Measurements from ENCODE around the gene SH2D5. TPM values are rescaled to one million over a fixed set of nuclear protein-coding genes. Genes with fewer than 3 reads are reported as not detected.

SH2D5 gene
- polyA plus RNA-seq, 2 of the 4 experiments (the other 2 are of a cell fraction), result 3.2 to 7.2 TPM

- TF ChIP-seq CBX8 (IDR thresholded peaks at IDR 0.05), result no peak
- TF ChIP-seq TFCP2L1 (CRISPR knock-in tag; IDR thresholded peaks at IDR 0.05), result no peak
- TF ChIP-seq GATA3 (IDR thresholded peaks at IDR 0.05; ENCODE audit: borderline replicate concordance), result 0 out of 2 replicates have a peak, but pooled peaks have one; percentile 2
- 0 out of 5 replicates have a peak, but pooled peaks of 1 of the 2 experiments have one; percentile 10 for TF ChIP-seq RAD21 (conservative IDR thresholded peaks at IDR 0.05 in 1 of 2, IDR thresholded peaks at IDR 0.05 in 1 of 2)
- TF ChIP-seq FOSL2 (IDR thresholded peaks at IDR 0.05), result 0 out of 2 replicates have a peak, but pooled peaks have one; percentile 1
- TF ChIP-seq FOSL2 (CRISPR knock-in tag; IDR thresholded peaks at IDR 0.05), result no peak
- TF ChIP-seq EP300 (IDR thresholded peaks at IDR 0.05), result 0 out of 5 replicates have a peak, but pooled peaks of 1 of the 2 experiments have one; percentile 9
- H3K4me2 ChIP-seq, result peak overlapping the region; percentile 100
- peak overlapping the region; percentile 88 to 90 for H3K27ac ChIP-seq
- FAIRE-seq (no peak), DNase-seq (ENCODE audit: low read depth in 1 of 2, low spot score in 1 of 2) (no peak), ATAC-seq (peak; percentile 28 to 40)
- ChIA-PET CTCF (interaction anchor here (0.6 to 1.5 kb wide), 4 partner anchors 12 to 483 kb away, joined by 3 read pairs; no protein-coding TSS in a partner anchor), POLR2A (interaction anchor here (0.6 kb wide), 1 partner anchor 53 kb away, joined by 3 read pairs; no protein-coding TSS in a partner anchor)
- 3% methylated on average over 5 of the region's 7 CpGs for WGBS (ENCODE audit: missing lambda C conversion rate)
- H3K4me3 ChIP-seq, result no peak overlapping the region
- H3K4me1 ChIP-seq, result peaks cover 27% of the 10 kb centered on the region
- no peaks in the 10 kb centered on the region for H3K9me3 ChIP-seq
These were observed 965 bp upstream of the SH2D5 start for GRCh38 chr1:20733360-20733975.

- FAIRE-seq, result no peak
- CTCF ChIA-PET, result interaction anchor here (1.5 kb wide), 1 partner anchor 30 kb away, joined by 3 read pairs; no protein-coding TSS in a partner anchor
- peak; percentile 37; the same call in 1 of the 2 replicates for TF ChIP-seq CHD4 (IDR thresholded peaks at IDR 0.05; ENCODE audit: borderline replicate concordance)
- peak in 1 of 2 experiments; percentile 29; a peak in 1 of 5 replicates for TF ChIP-seq JUN (IDR thresholded peaks at IDR 0.05)
- no peak for TF ChIP-seq EP300 (IDR thresholded peaks at IDR 0.05)
- peak; percentile 99 for TF ChIP-seq ZFP36 (IDR thresholded peaks at IDR 0.05; ENCODE audit: borderline replicate concordance, partially characterized antibody)
- TF ChIP-seq KDM1A (IDR thresholded peaks at IDR 0.05; ENCODE audit: low read depth), result peak; percentile 94
- no peak for TF ChIP-seq MYC (IDR thresholded peaks at IDR 0.05; ENCODE audit: borderline replicate concordance, low read length)
- TF ChIP-seq EHMT2 (IDR thresholded peaks at IDR 0.05; ENCODE audit: low read depth), result no peak
- no peak for TF ChIP-seq RFX5 (IDR thresholded peaks at IDR 0.05)
- TF ChIP-seq MAX (IDR thresholded peaks at IDR 0.05), result 0 out of 2 replicates have a peak, but pooled peaks have one; percentile 22
- no peak for TF ChIP-seq FOSB (CRISPR knock-in tag; IDR thresholded peaks at IDR 0.05)
- TF ChIP-seq HOXB13 (CRISPR knock-in tag; IDR thresholded peaks at IDR 0.05; ENCODE audit: low read depth), result no peak
- TF ChIP-seq TFCP2L1 (CRISPR knock-in tag; IDR thresholded peaks at IDR 0.05), result 0 out of 2 replicates have a peak, but pooled peaks have one; percentile 16
- Histone ChIP-seq H3K4me2 (peak overlapping the region; percentile 100), H3K27ac (peak overlapping the region; percentile 88 to 90), H3K9me3 (no peaks in the 10 kb centered on the region), H3K4me1 (peaks cover 21% of the 10 kb centered on the region), H3K4me3 (peak overlapping the region; percentile 80)
- WGBS (ENCODE audit: missing lambda C conversion rate), result 0% methylated on average over 5 of the region's 55 CpGs
- peak; percentile 69 to 72 for DNase-seq (ENCODE audit: low read depth in 1 of 2, low spot score in 1 of 2)
- ATAC-seq, result peak; percentile 76 to 82
- POLR2A ChIA-PET, result interaction anchor here (0.9 kb wide), 1 partner anchor 131 kb away, joined by 3 read pairs; no protein-coding TSS in a partner anchor
These were observed 374 bp downstream of the SH2D5 start for GRCh38 chr1:20732071-20732587.

- ChIA-PET POLR2A (no interaction called here), CTCF (interaction anchor here (1.1 kb wide), 2 partner anchors 14 to 29 kb away, joined by 3 read pairs; no protein-coding TSS in a partner anchor)
- Histone ChIP-seq H3K4me2 (peak overlapping the region; percentile 100), H3K9me3 (no peaks in the 10 kb centered on the region), H3K4me3 (peak overlapping the region; percentile 80), H3K4me1 (peaks cover 21% of the 10 kb centered on the region), H3K27ac (peak overlapping the region; percentile 88 to 90)
- DNase-seq (ENCODE audit: low read depth in 1 of 2, low spot score in 1 of 2), result no peak
- no peak for FAIRE-seq
- TF ChIP-seq CEBPB (IDR thresholded peaks at IDR 0.05) (no peak), USF2 (IDR thresholded peaks at IDR 0.05) (no peak), SMC3 (IDR thresholded peaks at IDR 0.05) (no peak), REST (IDR thresholded peaks at IDR 0.05) (peak; percentile 29; the same call in 1 of the 2 replicates)
- ATAC-seq, result 0 out of 6 replicates have a peak, but pooled peaks of 1 of the 2 experiments have one; percentile 14
- WGBS (ENCODE audit: missing lambda C conversion rate), result 27% methylated on average over 12 of the region's 62 CpGs
These were observed 1.2 kb downstream of the SH2D5 start for GRCh38 chr1:20731057-20731991.

All from A549 (cell line).